Tibial nerve (tissue), 4 donors: ENCODE measurements around the gene SLC25A18. TPM values are rescaled to one million over a fixed set of nuclear protein-coding genes. Genes with fewer than 3 reads are reported as not detected.

Experiments
- DNase-seq, 2 donors: peaks; one replicate each; pipeline ENCODE4 v3.0.0-alpha.2; 2019; ENCODE audit warnings: low spot score in 2 of 2
- H3K27ac ChIP-seq, 4 donors: fragments of 200-600 bp; sonication (generic) in 3 of 4; one replicate each; pipeline ENCODE4 v1.5.1; 2017 to 2019; ENCODE audit warnings: mild to moderate bottlenecking in 1 of 4
- H3K27me3 ChIP-seq, 2 donors: fragments of 200-600 bp; sonication (generic) in 1 of 2; one replicate each; pipeline versions ENCODE4 v1.5.1 to v1.6.0; 2017 to 2019
- H3K36me3 ChIP-seq, 3 donors: fragments of 200-600 bp; sonication (generic); one replicate each; pipeline ENCODE4 v1.5.1; 2018 to 2019
- H3K4me1 ChIP-seq, 4 donors: fragments of 200-600 bp; sonication (generic) in 3 of 4; one replicate each; pipeline ENCODE4 v1.5.1; 2017 to 2019
- H3K4me3 ChIP-seq, 4 donors: fragments of 200-600 bp; sonication (generic) in 3 of 4; one replicate each; pipeline ENCODE4 v1.5.1; 2017 to 2019; ENCODE audit warnings: mild to moderate bottlenecking in 1 of 4, moderate library complexity in 1 of 4
- H3K9me3 ChIP-seq, 4 donors: fragments of 200-600 bp; sonication (generic) in 3 of 4; one replicate each; pipeline ENCODE4 v1.5.1; 2017 to 2019
- CTCF ChIP-seq, 5 experiments: fragments of 200-600 bp in 3 of 5; fragments of 450-650 bp in 2 of 5; sonication (generic) in 3 of 5; IDR thresholded peaks; one replicate each; pipeline ENCODE4 v1.5.1; 2016 to 2019; ENCODE audit warnings: antibody characterized with exemption in 5 of 5, mild to moderate bottlenecking in 3 of 5, moderate library complexity in 2 of 5
- EP300 ChIP-seq, 2 donors: sonication (generic); formaldehyde crosslinking; IDR thresholded peaks; one replicate each; pipeline ENCODE4 v1.6.1; 2017; ENCODE audit warnings: antibody characterized with exemption in 2 of 2, mild to moderate bottlenecking in 1 of 2
- POLR2A ChIP-seq, 2 donors: fragments of 450-650 bp; IDR thresholded peaks; one replicate each; pipeline ENCODE4 v1.6.1; 2017; ENCODE audit warnings: antibody characterized with exemption in 2 of 2, mild to moderate bottlenecking in 2 of 2, moderate library complexity in 2 of 2
- WGBS, 2 donors: methylation state at CpG; one replicate each; pipeline ENCODE4 v1.1.5; 2018; 5-methylcytosine and 5-hydroxymethylcytosine counted together
- total RNA-seq, 4 donors: library from RNA; depleted of rRNA; stranded (reverse); fragments of >200 nt; gene quantifications; one replicate each; pipeline ENCODE4 v1.1.0, GENCODE V29; 2016

Gene SLC25A18
- total RNA-seq, 4 donors from 2014 or later, result 2.2 to 5.9 (median 4.8) TPM

GRCh38 chr22:17598318-17598717 is 35.0 kb downstream of the SLC25A18 start:
- WGBS, 2 donors, result 97 to 98% methylated on average over 4 of the region's 4 CpGs

GRCh38 chr22:17601031-17601430 is 37.7 kb downstream of the SLC25A18 start:
- 68 to 72% methylated on average over 3 of the region's 3 CpGs for WGBS, 2 donors
- no peak for DNase-seq
- TF ChIP-seq POLR2A (IDR thresholded peaks at IDR 0.05) (no peak), EP300 (IDR thresholded peaks at IDR 0.05) (no peak), CTCF (IDR thresholded peaks at IDR 0.05) (no peak)
- Histone ChIP-seq H3K4me3 (no peak overlapping the region), H3K27me3 (no peaks in the 10 kb centered on the region), H3K36me3 (peaks cover 0 to 53% (median 31%) of the 10 kb centered on the region in 3 donors), H3K27ac (no peak overlapping the region), H3K4me1 (peaks cover 0 to 3% (median 0%) of the 10 kb centered on the region in 4 donors), H3K9me3 (no peaks in the 10 kb centered on the region)

More at GRCh38 chr22:17598318-17598717, 35.0 kb downstream of the SLC25A18 start:
- no peak for DNase-seq
- Histone ChIP-seq H3K4me3 (no peak overlapping the region), H3K27me3 (no peaks in the 10 kb centered on the region), H3K9me3 (no peaks in the 10 kb centered on the region), H3K27ac (no peak overlapping the region), H3K36me3 (peaks cover 3 to 77% (median 34%) of the 10 kb centered on the region in 3 donors), H3K4me1 (no peaks in the 10 kb centered on the region)
- TF ChIP-seq EP300 (IDR thresholded peaks at IDR 0.05), result no peak
- TF ChIP-seq CTCF (IDR thresholded peaks at IDR 0.05), result no peak
- no peak for TF ChIP-seq POLR2A (IDR thresholded peaks at IDR 0.05)

GRCh38 chr22:17603668-17604067 is 40.4 kb downstream of the SLC25A18 start:
- H3K36me3 ChIP-seq, result peaks cover 0 to 43% (median 10%) of the 10 kb centered on the region in 3 donors

GRCh38 chr22:17606496-17606895 is 43.2 kb downstream of the SLC25A18 start:
- TF ChIP-seq EP300 (IDR thresholded peaks at IDR 0.05), result no peak
- TF ChIP-seq CTCF (IDR thresholded peaks at IDR 0.05), result no peak
- no peak for TF ChIP-seq POLR2A (IDR thresholded peaks at IDR 0.05)
- no peaks in the 10 kb centered on the region for H3K9me3 ChIP-seq
- DNase-seq, result no peak
- H3K4me3 ChIP-seq, result no peak overlapping the region
- H3K36me3 ChIP-seq, result peaks cover 0 to 42% (median 7%) of the 10 kb centered on the region in 3 donors
- peaks cover 0 to 34% (median 0%) of the 10 kb centered on the region in 4 donors for H3K4me1 ChIP-seq
- peak overlapping the region in 2 of 4 donors; percentile 29 to 52 for H3K27ac ChIP-seq
- WGBS, 2 donors, result 47 to 53% methylated on average over 5 of the region's 5 CpGs
- H3K27me3 ChIP-seq, result no peaks in the 10 kb centered on the region

More at GRCh38 chr22:17603668-17604067, 40.4 kb downstream of the SLC25A18 start:
- DNase-seq, result no peak
- Histone ChIP-seq H3K4me1 (peaks cover 0 to 28% (median 0%) of the 10 kb centered on the region in 4 donors), H3K4me3 (no peak overlapping the region), H3K27me3 (no peaks in the 10 kb centered on the region), H3K27ac (no peak overlapping the region), H3K9me3 (no peaks in the 10 kb centered on the region)
- TF ChIP-seq POLR2A (IDR thresholded peaks at IDR 0.05) (no peak), EP300 (IDR thresholded peaks at IDR 0.05) (no peak), CTCF (IDR thresholded peaks at IDR 0.05) (no peak)
- 86 to 87% methylated on average over 4 of the region's 4 CpGs for WGBS, 2 donors

GRCh38 chr22:17607891-17608521 is 44.7 kb downstream of the SLC25A18 start:
- Histone ChIP-seq H3K4me3 (no peak overlapping the region), H3K27ac (peak overlapping the region in 2 of 4 donors; percentile 47 to 62), H3K4me1 (peaks cover 0 to 36% (median 0%) of the 10 kb centered on the region in 4 donors), H3K27me3 (no peaks in the 10 kb centered on the region), H3K36me3 (peaks cover 0 to 55% (median 0%) of the 10 kb centered on the region in 3 donors), H3K9me3 (no peaks in the 10 kb centered on the region)
- DNase-seq, result no peak
- no peak for TF ChIP-seq CTCF (IDR thresholded peaks at IDR 0.05)
- TF ChIP-seq EP300 (IDR thresholded peaks at IDR 0.05), result no peak
- no peak for TF ChIP-seq POLR2A (IDR thresholded peaks at IDR 0.05)
- WGBS, 2 donors, result 75 to 76% methylated on average over 4 of the region's 4 CpGs
